NCI-H82 treated with DMSO at 0.1 percent for 48 hours (cell line): ENCODE results near the gene RPAIN.

Experiments used
- DNase-seq: peaks from one replicate; lab custom pipeline; 2025; ENCODE audit not compliant: unreplicated experiment; lab: John Stamatoyannopoulos, UW

Gene RPAIN

DNA sequence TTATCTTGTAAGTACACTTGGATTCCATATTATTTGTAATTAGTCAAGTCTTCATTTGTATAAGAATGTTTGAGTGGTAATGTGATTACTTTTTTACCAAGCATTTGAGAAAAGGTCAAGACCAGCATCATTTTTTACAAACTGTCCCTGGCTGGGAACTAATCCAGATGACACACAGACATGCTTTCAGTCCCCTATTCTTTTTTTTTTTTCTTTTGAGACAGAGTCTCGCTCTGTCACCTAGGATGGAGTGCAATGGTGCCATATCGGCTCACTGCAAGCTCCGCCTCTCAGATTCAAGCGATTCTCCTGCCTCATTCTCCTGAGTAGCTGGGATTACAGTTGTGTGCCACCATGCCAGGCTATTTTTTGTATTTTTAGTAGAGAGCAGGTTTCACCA lies 61.5 kb downstream of the RPAIN start:
- no peak for DNase-seq
